HEK293 (cell line): ENCODE data around the gene ELF3.
A peak's percentile ranks its signal among the peaks of the same experiment; 100 is the strongest.

Experiments
- CTCF ChIA-PET: fragments of 350-600 bp; formaldehyde crosslinking; extraction: SDS; loops from one replicate; lab custom pipeline; 2021; ENCODE audit warnings: antibody characterized with exemption; lab: Yijun Ruan, JAX
- POLR2A ChIA-PET: fragments of 300-600 bp; formaldehyde crosslinking; extraction: SDS; loops from one replicate; lab custom pipeline; 2020; ENCODE audit warnings: antibody characterized with exemption, inconsistent platforms; lab: Yijun Ruan, JAX
- H3K27ac ChIP-seq: fragments of 200-500 bp; sonication (Bioruptor generic); 2 replicates; pipeline ENCODE4 v1.5.1; 2014; ENCODE audit warnings: low read depth, low read length, control low read depth, inconsistent platforms; ENCODE audit errors: extremely low read depth
- H3K36me3 ChIP-seq, 2 experiments: fragments of 200-500 bp in 1 of 2; sonication (Bioruptor generic) in 1 of 2; 1 replicate in 1 of 2; 2 replicates in 1 of 2; pipeline ENCODE4 v1.5.1; 2014 to 2017; ENCODE audit warnings: inconsistent platforms in 2 of 2, low read length in 2 of 2; ENCODE audit not compliant: control insufficient read depth in 2 of 2, insufficient read depth in 1 of 2
- H3K4me1 ChIP-seq: fragments of 200-500 bp; sonication (Bioruptor generic); 2 replicates; pipeline ENCODE4 v1.5.1; 2014; ENCODE audit warnings: mild to moderate bottlenecking, low read length, inconsistent platforms; ENCODE audit not compliant: control insufficient read depth, insufficient read depth
- H3K4me3 ChIP-seq: 2 replicates; pipeline ENCODE4 v1.5.1; 2011; ENCODE audit warnings: low read depth, mild to moderate bottlenecking, control low read depth, low read length, moderate library complexity
- H3K9me3 ChIP-seq: fragments of 200-500 bp; sonication (Bioruptor generic); 2 replicates; pipeline ENCODE4 v1.5.1; 2014; ENCODE audit warnings: low read depth, low read length, inconsistent platforms; ENCODE audit not compliant: control insufficient read depth, insufficient read depth
- KLF10 ChIP-seq: fragments of 450-650 bp; IDR thresholded peaks from 2 replicates; pipeline ENCODE4 v1.5.1; 2018; ENCODE audit warnings: missing biosample characterization, mild to moderate bottlenecking, missing genetic modification characterization
- ZNF121 ChIP-seq: fragments of 450-650 bp; formaldehyde crosslinking; IDR thresholded peaks from 2 replicates; pipeline ENCODE4 v1.5.1; 2016; ENCODE audit warnings: missing biosample characterization, missing genetic modification characterization
- ZNF146 ChIP-seq: fragments of 450-650 bp; formaldehyde crosslinking; IDR thresholded peaks from 2 replicates; pipeline ENCODE4 v1.5.1; 2016; ENCODE audit warnings: missing biosample characterization, missing genetic modification characterization
- ZNF211 ChIP-seq: fragments of 450-650 bp; formaldehyde crosslinking; IDR thresholded peaks from 2 replicates; pipeline ENCODE4 v1.5.1; 2016; ENCODE audit warnings: low read depth, missing biosample characterization, missing genetic modification characterization
- ZNF426 ChIP-seq: fragments of 450-650 bp; formaldehyde crosslinking; IDR thresholded peaks from 2 replicates; pipeline ENCODE4 v1.5.1; 2017; ENCODE audit warnings: missing biosample characterization, missing genetic modification characterization, mild to moderate bottlenecking, inconsistent platforms, moderate library complexity
- ZNF549 ChIP-seq: fragments of 450-650 bp; IDR thresholded peaks from 2 replicates; pipeline ENCODE4 v1.5.1; 2018; ENCODE audit warnings: missing biosample characterization, missing genetic modification characterization, mild to moderate bottlenecking, inconsistent platforms, moderate library complexity
- ZNF600 ChIP-seq: fragments of 450-650 bp; formaldehyde crosslinking; IDR thresholded peaks from 2 replicates; pipeline ENCODE4 v1.5.1; 2016; ENCODE audit warnings: missing biosample characterization, missing genetic modification characterization
- ZNF747 ChIP-seq: fragments of 450-650 bp; formaldehyde crosslinking; IDR thresholded peaks from 2 replicates; pipeline ENCODE4 v1.5.1; 2016; ENCODE audit warnings: missing biosample characterization, missing genetic modification characterization
- ZSCAN4 ChIP-seq: fragments of 450-650 bp; formaldehyde crosslinking; IDR thresholded peaks from 2 replicates; pipeline ENCODE4 v1.5.1; 2017; ENCODE audit warnings: missing biosample characterization, missing genetic modification characterization
- TF ChIP-seq, protein P1 (sequence below): fragments of 450-650 bp; formaldehyde crosslinking; IDR thresholded peaks from 2 replicates; pipeline ENCODE4 v1.5.1; 2016; ENCODE audit warnings: missing biosample characterization, missing genetic modification characterization
- TF ChIP-seq, protein P2 (sequence below): fragments of 450-650 bp; IDR thresholded peaks from 2 replicates; pipeline ENCODE4 v1.5.1; 2018; ENCODE audit warnings: missing biosample characterization, mild to moderate bottlenecking, missing genetic modification characterization
- TF ChIP-seq, protein P3 (sequence below): fragments of 450-650 bp; formaldehyde crosslinking; optimal IDR thresholded peaks from 2 replicates; pipeline ENCODE3; 2016; ENCODE audit warnings: missing biosample characterization, mild to moderate bottlenecking, missing genetic modification characterization
- TF ChIP-seq, protein P4 (sequence below): fragments of 450-650 bp; formaldehyde crosslinking; IDR thresholded peaks from 2 replicates; pipeline ENCODE4 v1.5.1; 2016; ENCODE audit warnings: missing biosample characterization, missing genetic modification characterization, low read depth
- TF ChIP-seq, protein P5 (sequence below): fragments of 450-650 bp; formaldehyde crosslinking; IDR thresholded peaks from 2 replicates; pipeline ENCODE4 v1.5.1; 2017; ENCODE audit warnings: missing biosample characterization, missing genetic modification characterization
- TF ChIP-seq, protein P6 (sequence below): fragments of 450-650 bp; formaldehyde crosslinking; conservative IDR thresholded peaks from 2 replicates; pipeline ENCODE4 v1.5.1; 2016; ENCODE audit warnings: low read depth, missing biosample characterization, missing genetic modification characterization

ELF3 gene

DNA sequence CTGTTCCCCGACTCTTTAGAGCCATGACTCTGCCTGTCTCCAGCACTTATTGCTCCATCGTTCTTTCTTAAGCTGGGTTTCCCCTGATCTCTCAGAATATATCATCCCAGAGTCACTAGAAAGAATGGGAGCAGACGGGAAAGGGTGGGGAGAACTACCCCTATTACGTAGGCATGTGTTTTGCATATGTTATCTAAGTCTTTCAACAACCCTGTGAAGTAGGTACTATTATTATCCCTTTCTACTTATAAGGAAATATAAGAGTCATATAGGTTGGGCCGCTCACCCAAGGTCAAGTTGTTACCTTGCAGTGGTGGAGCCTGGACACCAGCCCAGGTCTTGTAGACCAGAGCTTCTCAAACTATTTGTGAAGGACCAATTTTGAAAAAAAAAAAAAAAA, 38.7 kb downstream of the ELF3 start:
- POLR2A ChIA-PET, result interaction anchor here (0.7 kb wide), 1 partner anchor 57 kb away, joined by 3 read pairs; no protein-coding TSS in a partner anchor
- no peaks in the 10 kb centered on the region for H3K9me3 ChIP-seq
- CTCF ChIA-PET, result interaction anchor here (0.7 kb wide), 1 partner anchor 37 kb away, joined by 4 read pairs; no protein-coding TSS in a partner anchor
- H3K36me3 ChIP-seq, result no peaks in the 10 kb centered on the region
- no peak overlapping the region for H3K27ac ChIP-seq
- no peak overlapping the region for H3K4me3 ChIP-seq
- no peaks in the 10 kb centered on the region for H3K4me1 ChIP-seq
- TF ChIP-seq ZNF121 (tag by site-specific recombination) (no peak), ZNF747 (tag by site-specific recombination) (no peak), KLF10 (tag by site-specific recombination) (no peak), ZSCAN4 (tag by site-specific recombination) (no peak), ZNF146 (tag by site-specific recombination) (no peak), ZNF426 (tag by site-specific recombination) (no peak), ZNF549 (tag by site-specific recombination) (no peak), ZNF211 (tag by site-specific recombination) (no peak), ZNF600 (no peak)
- TF ChIP-seq, protein P1, sequence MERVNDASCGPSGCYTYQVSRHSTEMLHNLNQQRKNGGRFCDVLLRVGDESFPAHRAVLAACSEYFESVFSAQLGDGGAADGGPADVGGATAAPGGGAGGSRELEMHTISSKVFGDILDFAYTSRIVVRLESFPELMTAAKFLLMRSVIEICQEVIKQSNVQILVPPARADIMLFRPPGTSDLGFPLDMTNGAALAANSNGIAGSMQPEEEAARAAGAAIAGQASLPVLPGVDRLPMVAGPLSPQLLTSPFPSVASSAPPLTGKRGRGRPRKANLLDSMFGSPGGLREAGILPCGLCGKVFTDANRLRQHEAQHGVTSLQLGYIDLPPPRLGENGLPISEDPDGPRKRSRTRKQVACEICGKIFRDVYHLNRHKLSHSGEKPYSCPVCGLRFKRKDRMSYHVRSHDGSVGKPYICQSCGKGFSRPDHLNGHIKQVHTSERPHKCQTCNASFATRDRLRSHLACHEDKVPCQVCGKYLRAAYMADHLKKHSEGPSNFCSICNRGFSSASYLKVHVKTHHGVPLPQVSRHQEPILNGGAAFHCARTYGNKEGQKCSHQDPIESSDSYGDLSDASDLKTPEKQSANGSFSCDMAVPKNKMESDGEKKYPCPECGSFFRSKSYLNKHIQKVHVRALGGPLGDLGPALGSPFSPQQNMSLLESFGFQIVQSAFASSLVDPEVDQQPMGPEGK (tag by site-specific recombination), result no peak
- TF ChIP-seq, protein P2, sequence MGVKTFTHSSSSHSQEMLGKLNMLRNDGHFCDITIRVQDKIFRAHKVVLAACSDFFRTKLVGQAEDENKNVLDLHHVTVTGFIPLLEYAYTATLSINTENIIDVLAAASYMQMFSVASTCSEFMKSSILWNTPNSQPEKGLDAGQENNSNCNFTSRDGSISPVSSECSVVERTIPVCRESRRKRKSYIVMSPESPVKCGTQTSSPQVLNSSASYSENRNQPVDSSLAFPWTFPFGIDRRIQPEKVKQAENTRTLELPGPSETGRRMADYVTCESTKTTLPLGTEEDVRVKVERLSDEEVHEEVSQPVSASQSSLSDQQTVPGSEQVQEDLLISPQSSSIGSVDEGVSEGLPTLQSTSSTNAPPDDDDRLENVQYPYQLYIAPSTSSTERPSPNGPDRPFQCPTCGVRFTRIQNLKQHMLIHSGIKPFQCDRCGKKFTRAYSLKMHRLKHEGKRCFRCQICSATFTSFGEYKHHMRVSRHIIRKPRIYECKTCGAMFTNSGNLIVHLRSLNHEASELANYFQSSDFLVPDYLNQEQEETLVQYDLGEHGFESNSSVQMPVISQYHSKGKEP (tag by site-specific recombination), result no peak
- TF ChIP-seq, protein P3, sequence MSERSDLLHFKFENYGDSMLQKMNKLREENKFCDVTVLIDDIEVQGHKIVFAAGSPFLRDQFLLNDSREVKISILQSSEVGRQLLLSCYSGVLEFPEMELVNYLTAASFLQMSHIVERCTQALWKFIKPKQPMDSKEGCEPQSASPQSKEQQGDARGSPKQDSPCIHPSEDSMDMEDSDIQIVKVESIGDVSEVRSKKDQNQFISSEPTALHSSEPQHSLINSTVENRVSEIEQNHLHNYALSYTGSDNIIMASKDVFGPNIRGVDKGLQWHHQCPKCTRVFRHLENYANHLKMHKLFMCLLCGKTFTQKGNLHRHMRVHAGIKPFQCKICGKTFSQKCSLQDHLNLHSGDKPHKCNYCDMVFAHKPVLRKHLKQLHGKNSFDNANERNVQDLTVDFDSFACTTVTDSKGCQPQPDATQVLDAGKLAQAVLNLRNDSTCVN, result no peak
- TF ChIP-seq, protein P4, sequence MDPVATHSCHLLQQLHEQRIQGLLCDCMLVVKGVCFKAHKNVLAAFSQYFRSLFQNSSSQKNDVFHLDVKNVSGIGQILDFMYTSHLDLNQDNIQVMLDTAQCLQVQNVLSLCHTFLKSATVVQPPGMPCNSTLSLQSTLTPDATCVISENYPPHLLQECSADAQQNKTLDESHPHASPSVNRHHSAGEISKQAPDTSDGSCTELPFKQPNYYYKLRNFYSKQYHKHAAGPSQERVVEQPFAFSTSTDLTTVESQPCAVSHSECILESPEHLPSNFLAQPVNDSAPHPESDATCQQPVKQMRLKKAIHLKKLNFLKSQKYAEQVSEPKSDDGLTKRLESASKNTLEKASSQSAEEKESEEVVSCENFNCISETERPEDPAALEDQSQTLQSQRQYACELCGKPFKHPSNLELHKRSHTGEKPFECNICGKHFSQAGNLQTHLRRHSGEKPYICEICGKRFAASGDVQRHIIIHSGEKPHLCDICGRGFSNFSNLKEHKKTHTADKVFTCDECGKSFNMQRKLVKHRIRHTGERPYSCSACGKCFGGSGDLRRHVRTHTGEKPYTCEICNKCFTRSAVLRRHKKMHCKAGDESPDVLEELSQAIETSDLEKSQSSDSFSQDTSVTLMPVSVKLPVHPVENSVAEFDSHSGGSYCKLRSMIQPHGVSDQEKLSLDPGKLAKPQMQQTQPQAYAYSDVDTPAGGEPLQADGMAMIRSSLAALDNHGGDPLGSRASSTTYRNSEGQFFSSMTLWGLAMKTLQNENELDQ (tag by site-specific recombination), result no peak

GRCh38 chr1:202054094-202054493, 43.7 kb downstream of the ELF3 start:
- Histone ChIP-seq H3K9me3 (no peaks in the 10 kb centered on the region), H3K4me1 (peaks cover 7% of the 10 kb centered on the region; the same call in 1 of the 2 replicates), H3K4me3 (no peak overlapping the region), H3K36me3 (no peaks in the 10 kb centered on the region), H3K27ac (no peak overlapping the region)
- ChIA-PET POLR2A (no interaction called here), CTCF (no interaction called here)
- TF ChIP-seq, protein P5, sequence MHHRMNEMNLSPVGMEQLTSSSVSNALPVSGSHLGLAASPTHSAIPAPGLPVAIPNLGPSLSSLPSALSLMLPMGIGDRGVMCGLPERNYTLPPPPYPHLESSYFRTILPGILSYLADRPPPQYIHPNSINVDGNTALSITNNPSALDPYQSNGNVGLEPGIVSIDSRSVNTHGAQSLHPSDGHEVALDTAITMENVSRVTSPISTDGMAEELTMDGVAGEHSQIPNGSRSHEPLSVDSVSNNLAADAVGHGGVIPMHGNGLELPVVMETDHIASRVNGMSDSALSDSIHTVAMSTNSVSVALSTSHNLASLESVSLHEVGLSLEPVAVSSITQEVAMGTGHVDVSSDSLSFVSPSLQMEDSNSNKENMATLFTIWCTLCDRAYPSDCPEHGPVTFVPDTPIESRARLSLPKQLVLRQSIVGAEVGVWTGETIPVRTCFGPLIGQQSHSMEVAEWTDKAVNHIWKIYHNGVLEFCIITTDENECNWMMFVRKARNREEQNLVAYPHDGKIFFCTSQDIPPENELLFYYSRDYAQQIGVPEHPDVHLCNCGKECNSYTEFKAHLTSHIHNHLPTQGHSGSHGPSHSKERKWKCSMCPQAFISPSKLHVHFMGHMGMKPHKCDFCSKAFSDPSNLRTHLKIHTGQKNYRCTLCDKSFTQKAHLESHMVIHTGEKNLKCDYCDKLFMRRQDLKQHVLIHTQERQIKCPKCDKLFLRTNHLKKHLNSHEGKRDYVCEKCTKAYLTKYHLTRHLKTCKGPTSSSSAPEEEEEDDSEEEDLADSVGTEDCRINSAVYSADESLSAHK (tag by site-specific recombination), result no peak
- TF ChIP-seq, protein P6, sequence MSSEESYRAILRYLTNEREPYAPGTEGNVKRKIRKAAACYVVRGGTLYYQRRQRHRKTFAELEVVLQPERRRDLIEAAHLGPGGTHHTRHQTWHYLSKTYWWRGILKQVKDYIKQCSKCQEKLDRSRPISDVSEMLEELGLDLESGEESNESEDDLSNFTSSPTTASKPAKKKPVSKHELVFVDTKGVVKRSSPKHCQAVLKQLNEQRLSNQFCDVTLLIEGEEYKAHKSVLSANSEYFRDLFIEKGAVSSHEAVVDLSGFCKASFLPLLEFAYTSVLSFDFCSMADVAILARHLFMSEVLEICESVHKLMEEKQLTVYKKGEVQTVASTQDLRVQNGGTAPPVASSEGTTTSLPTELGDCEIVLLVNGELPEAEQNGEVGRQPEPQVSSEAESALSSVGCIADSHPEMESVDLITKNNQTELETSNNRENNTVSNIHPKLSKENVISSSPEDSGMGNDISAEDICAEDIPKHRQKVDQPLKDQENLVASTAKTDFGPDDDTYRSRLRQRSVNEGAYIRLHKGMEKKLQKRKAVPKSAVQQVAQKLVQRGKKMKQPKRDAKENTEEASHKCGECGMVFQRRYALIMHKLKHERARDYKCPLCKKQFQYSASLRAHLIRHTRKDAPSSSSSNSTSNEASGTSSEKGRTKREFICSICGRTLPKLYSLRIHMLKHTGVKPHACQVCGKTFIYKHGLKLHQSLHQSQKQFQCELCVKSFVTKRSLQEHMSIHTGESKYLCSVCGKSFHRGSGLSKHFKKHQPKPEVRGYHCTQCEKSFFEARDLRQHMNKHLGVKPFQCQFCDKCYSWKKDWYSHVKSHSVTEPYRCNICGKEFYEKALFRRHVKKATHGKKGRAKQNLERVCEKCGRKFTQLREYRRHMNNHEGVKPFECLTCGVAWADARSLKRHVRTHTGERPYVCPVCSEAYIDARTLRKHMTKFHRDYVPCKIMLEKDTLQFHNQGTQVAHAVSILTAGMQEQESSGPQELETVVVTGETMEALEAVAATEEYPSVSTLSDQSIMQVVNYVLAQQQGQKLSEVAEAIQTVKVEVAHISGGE (tag by site-specific recombination), result 0 out of 2 replicates have a peak, but pooled peaks have one; percentile 13
- TF ChIP-seq ZNF146 (tag by site-specific recombination), result peak; percentile 94
